T follicular helper cell (primary cell): ENCODE data around the gene UBE4A.

Experiments
- DNase-seq: peaks from one replicate; pipeline ENCODE4 v3.0.0-alpha.2; 2020; ENCODE audit warnings: low read depth
- total RNA-seq, 2 experiments: gene quantifications; one replicate each; lab custom pipeline; 2026; lab: John Stamatoyannopoulos, UW

Gene UBE4A, protein sequence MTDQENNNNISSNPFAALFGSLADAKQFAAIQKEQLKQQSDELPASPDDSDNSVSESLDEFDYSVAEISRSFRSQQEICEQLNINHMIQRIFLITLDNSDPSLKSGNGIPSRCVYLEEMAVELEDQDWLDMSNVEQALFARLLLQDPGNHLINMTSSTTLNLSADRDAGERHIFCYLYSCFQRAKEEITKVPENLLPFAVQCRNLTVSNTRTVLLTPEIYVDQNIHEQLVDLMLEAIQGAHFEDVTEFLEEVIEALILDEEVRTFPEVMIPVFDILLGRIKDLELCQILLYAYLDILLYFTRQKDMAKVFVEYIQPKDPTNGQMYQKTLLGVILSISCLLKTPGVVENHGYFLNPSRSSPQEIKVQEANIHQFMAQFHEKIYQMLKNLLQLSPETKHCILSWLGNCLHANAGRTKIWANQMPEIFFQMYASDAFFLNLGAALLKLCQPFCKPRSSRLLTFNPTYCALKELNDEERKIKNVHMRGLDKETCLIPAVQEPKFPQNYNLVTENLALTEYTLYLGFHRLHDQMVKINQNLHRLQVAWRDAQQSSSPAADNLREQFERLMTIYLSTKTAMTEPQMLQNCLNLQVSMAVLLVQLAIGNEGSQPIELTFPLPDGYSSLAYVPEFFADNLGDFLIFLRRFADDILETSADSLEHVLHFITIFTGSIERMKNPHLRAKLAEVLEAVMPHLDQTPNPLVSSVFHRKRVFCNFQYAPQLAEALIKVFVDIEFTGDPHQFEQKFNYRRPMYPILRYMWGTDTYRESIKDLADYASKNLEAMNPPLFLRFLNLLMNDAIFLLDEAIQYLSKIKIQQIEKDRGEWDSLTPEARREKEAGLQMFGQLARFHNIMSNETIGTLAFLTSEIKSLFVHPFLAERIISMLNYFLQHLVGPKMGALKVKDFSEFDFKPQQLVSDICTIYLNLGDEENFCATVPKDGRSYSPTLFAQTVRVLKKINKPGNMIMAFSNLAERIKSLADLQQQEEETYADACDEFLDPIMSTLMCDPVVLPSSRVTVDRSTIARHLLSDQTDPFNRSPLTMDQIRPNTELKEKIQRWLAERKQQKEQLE
- 177 to 192 reads per million in 2 experiments for total RNA-seq

DNA sequence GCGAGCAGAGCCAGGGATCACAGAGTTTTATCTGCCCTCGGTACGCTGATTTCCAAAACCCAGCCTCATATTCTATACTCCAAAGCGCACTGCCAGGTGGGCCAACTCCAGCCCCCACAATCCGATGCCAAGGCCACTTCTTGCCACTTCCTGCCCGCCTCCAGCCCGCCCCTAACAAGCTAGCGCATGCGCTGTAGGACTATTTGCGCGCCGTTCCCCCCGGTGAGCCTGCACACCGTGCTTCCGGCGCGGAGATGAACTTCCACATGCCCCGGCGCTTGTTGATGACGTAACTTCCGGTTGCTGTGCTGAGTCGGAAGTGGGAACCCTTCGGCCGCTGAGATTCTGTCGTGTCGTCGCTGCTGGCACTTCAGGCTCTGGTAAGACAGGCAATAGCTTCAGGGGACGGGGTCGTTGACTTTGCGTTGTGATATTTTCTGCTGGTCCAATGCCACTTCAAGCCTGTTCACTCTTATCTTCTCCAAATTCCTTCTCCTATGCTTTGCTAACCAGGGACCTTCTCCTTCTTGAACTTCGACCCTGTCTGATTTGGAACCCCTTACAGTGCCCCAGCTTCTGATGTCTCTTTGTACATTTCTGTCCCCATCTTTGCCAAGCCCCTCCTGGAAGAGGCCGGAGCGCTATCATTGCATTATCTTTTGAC lies at the start of gene UBE4A:
TSS of gene UBE4A (plus strand) at position 306 of the 664 bp plus-strand sequence. CDS start 5,481 bp downstream, outside the sequence.
- DNase-seq: peak; percentile 95

GRCh38 chr11:118310271-118310670 lies 49.1 kb upstream of the UBE4A start:
- DNase-seq: no peak

DNA sequence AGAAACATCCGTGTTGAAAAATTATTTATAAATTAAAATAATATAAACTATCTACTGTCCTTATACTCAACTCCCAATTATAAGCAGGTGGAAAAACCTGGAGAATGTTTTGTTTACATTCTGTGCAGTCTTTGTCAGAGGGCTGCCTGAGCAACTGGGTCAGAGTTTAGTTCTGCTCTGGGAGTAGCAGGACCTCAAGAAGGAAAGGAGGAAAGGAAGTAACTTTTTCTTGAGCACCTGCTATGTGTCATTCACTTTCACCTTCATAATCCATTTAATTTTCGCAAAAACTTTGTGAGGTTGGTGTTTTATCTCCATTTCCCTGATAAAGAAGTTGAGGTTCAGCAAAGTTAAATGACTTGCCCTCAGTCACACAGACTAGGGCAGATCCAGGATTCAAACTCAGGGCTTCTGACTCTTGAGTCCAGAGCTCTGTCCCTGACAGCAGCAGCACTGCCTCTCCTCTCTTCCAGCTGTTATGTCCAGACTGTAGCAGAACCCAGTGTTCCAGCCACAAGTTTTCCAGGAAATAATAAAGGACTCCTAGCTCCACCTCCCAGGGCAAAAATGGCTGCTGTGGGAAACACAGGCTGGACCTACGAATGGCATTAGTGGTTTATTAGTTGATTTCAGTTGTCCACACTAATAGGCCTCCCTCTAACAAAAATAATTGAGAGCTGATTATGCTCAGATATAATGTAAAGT lies 48.5 kb upstream of the UBE4A start:
- no peak for DNase-seq

DNA sequence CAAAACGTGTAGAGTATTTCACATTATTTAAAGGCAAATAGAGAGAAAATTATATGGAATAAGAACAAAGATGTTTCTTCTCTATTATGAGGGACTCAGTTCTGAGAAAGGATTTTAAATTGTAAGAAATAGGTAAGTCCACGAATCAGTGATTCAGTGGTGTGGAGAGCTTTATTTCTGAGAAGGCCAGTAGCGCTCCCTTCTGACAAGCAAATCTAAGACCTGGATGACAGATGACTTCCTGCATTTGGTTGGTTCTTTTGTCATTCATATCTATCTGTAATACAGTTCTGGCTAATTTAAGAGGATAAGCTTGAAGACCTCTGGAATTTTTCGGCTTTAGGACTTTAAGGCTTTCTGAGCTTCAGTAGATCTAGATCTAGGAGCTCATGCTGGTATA lies 47.9 kb upstream of the UBE4A start:
- DNase-seq: no peak

DNA sequence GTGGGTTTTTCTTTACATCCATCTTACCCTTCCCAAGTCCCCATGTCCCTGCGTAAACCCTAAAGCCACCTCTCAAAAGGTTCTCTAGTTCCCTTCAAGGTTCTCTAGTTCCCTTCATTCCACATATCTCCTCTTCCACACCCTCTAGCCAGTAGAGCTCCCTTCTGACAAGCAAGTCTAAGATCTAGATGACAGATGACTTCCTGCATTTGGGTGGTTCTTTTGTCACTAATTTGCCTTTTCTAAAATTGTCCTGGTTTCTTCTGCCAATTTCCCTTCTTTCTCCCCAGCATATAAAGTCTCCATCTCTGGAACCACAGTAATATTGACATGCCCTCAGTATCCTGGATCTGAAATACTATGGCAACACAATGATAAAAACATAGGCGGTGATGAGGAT lies 47.1 kb upstream of the UBE4A start:
- no peak for DNase-seq

- no peak for DNase-seq
These were observed 46.2 kb upstream of the UBE4A start for GRCh38 chr11:118313242-118313641.

DNA sequence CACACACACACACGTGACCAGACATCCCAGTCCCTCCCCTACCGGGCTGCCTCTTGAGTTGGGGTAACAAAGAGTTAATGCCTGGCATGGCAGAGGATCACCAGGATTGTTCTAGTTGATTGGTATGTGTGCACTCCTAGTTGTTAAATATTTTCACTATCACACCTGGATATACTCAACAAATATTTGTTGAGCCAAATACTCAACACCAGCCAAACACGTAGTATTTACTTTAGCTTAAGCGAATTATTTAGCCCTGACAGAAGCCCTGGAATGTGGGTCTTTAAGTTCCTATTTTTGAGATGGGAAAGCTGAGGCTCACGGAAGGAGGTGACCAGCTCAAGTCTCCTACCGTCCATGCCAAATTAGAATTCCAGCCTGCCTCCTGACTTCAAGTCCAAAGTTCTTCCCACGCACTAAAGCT lies 44.4 kb upstream of the UBE4A start:
- DNase-seq: no peak

DNA sequence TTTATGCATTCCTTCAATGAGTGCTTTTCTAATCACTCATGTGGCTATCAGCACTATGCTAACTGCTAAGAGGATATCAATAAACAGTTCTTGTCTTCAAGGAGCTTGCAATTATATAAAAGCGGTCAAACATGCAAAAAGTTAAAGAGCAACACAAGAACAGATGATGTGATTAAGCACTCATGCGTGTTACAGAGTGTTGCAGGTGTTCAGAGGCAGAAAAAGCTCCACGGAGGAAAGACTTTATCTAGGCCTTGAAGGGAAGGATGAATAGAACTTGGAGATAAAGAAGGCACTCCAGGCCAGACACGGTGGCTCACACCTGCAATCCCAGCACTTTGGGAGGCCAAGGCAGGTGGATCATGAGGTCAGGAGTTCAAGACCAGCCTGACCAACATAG lies 41.3 kb upstream of the UBE4A start:
- no peak for DNase-seq

- DNase-seq: no peak
These were observed 40.6 kb upstream of the UBE4A start for GRCh38 chr11:118318581-118319336.

GRCh38 chr11:118319337-118319707 lies 40.1 kb upstream of the UBE4A start:
- no peak for DNase-seq

- DNase-seq: no peak
These were observed 38.9 kb upstream of the UBE4A start for GRCh38 chr11:118320515-118320914.

GRCh38 chr11:118321386-118322082 lies 37.9 kb upstream of the UBE4A start:
- no peak for DNase-seq

GRCh38 chr11:118322721-118323120 lies 36.7 kb upstream of the UBE4A start:
- DNase-seq: no peak

- no peak for DNase-seq
These were observed 34.1 kb upstream of the UBE4A start for GRCh38 chr11:118325283-118325682.

- DNase-seq: no peak
These were observed 30.7 kb upstream of the UBE4A start for GRCh38 chr11:118328745-118329144.

DNA sequence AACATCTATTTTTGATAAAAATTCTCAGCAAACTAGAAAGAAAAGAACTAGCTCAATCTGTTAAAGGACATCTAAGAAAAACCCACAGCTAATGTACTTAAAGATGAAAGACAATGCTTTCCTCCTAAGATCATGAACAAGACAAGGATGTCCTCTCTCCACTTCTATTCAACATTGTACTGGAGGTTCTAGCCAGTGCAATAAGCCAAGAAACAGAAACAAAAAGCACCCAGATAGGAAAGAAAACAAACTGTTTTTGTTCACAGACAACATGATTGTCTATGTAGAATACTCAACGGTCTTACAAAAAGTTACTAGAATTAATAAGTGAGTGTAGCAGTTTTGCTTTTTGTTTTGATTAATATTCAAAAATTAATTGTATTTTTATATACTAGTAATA lies 24.7 kb upstream of the UBE4A start:
- no peak for DNase-seq

DNA sequence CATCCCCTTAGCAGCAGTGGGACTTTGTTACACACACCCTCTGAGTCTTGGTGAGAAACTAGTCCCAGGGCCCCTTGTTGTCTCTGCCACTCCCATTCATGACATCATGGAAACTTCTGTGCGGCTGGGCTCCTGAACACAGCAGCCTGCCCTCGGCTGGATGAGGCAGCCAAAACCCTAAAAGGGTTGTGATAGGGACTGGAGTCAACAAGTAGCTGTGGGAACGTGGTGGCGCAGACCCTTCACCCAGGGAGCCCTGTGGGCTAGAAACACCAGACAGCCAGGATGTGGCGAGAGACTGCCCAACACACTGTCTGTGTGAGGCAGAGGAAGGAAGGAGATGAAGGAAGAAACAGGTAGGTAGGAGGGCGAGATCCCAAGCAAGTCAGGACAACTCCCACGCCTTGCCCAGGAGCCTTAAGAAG lies 20.8 kb upstream of the UBE4A start:
- peak; percentile 90 for DNase-seq

DNA sequence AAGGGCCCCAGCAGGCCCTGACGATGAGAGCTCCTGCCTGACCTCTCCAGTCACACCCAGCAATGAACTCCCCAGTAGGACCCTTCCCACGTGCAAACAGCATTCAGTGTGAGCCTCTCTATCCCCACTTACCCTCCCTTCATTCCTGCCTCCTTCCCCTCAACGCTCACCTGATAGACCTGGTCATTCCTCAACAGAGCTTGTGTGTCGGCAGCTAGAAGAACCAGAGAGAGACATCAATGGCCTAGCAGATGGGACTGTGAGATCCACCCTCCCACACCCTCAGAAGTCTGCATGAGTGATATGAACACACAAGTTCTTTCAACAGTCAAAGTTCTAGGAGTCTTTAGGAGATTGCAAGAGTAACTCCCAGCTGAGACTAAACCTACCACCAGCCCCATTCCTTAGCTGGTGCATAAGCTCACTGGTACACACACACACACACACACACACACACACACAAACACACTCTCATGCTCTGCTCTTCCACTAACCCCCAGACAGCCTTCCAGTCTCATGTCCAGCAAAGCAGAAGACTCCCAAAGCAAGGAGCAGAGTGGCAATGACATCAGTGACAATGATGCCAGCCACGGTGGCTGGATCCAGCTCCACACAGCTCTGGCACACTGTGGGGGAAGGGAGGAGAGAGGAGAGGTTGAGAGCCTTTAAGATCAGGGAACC lies 20.0 kb upstream of the UBE4A start:
- DNase-seq: no peak

DNA sequence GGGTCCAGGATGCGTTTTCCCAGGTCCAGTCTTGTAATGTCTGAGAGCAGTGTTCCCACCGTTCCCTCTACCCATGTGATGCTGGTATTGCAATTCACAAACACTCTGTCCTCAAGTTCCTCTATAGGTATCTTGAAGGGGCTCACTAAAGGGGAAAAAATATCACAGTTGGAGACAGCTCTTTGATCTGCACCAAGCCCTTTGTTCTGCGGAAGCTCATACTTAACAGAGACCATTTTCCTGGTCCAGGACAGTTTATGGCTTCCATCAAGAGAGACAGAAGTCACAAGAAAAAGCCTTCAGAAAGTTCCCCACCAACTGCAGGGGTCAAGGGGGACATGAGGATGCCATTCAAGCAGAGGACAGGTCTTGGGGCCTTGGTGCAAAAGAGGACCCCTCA lies 19.0 kb upstream of the UBE4A start:
- DNase-seq: no peak
